ENCODE measurements around the gene PFN1.
"Not testable (repeated sequence)": the region's sequence is repeated elsewhere in the genome, so short reads cannot be mapped to it uniquely, and the experiment has no call there.

Gene PFN1

GRCh38 chr17:4921320-4921719, 27.0 kb downstream of the PFN1 start:
- no peak for DNase-seq (ENCODE audit: low spot score)

GRCh38 chr17:4920351-4921048, 27.8 kb downstream of the PFN1 start:
- DNase-seq (ENCODE audit: low spot score): no peak

- no peak for DNase-seq (ENCODE audit: low spot score)
Observed at GRCh38 chr17:4919511-4920047, 28.8 kb downstream of the PFN1 start.

- DNase-seq (ENCODE audit: low spot score): not testable (repeated sequence)
Observed at GRCh38 chr17:4914551-4914950, 33.8 kb downstream of the PFN1 start.

GRCh38 chr17:4913994-4914393, 34.3 kb downstream of the PFN1 start:
- no peak for DNase-seq (ENCODE audit: low spot score)

GRCh38 chr17:4908711-4909496, 39.4 kb downstream of the PFN1 start:
- DNase-seq (ENCODE audit: low spot score): peak; percentile 76

- DNase-seq (ENCODE audit: low spot score): no peak
Observed at GRCh38 chr17:4908301-4908700, 40.0 kb downstream of the PFN1 start.

- DNase-seq (ENCODE audit: low spot score): not testable (repeated sequence)
Observed at GRCh38 chr17:4906642-4907041, 41.7 kb downstream of the PFN1 start.

- peak; percentile 63 for DNase-seq (ENCODE audit: low spot score)
Observed at GRCh38 chr17:4903051-4903818, 45.1 kb downstream of the PFN1 start, which contains the start of gene CHRNE. TSS of gene CHRNE (minus strand) at chr17:4903098. CDS start at chr17:4903063, 35 bp downstream.

GRCh38 chr17:4902540-4902939, 45.8 kb downstream of the PFN1 start:
- no peak for DNase-seq (ENCODE audit: low spot score)

GRCh38 chr17:4901648-4902344, 46.5 kb downstream of the PFN1 start:
- DNase-seq (ENCODE audit: low spot score): no peak

GRCh38 chr17:4901108-4901647, 47.2 kb downstream of the PFN1 start:
- DNase-seq (ENCODE audit: low spot score): no peak

GRCh38 chr17:4900231-4901107, 47.9 kb downstream of the PFN1 start:
- no peak for DNase-seq (ENCODE audit: low spot score)

GRCh38 chr17:4899341-4900230, 48.7 kb downstream of the PFN1 start, which contains the start of gene C17orf107:
TSS of gene C17orf107 (plus strand) at chr17:4899536. CDS start at chr17:4899763, 227 bp downstream.
- DNase-seq (ENCODE audit: low spot score): no peak

GRCh38 chr17:4898927-4899326, 49.4 kb downstream of the PFN1 start:
- no peak for DNase-seq (ENCODE audit: low spot score)

GRCh38 chr17:4898351-4898750, 50.0 kb downstream of the PFN1 start:
- no peak for DNase-seq (ENCODE audit: low spot score)

- no peak for DNase-seq (ENCODE audit: low spot score)
Observed at GRCh38 chr17:4897785-4898184, 50.5 kb downstream of the PFN1 start.

GRCh38 chr17:4897198-4897687, 51.1 kb downstream of the PFN1 start:
- no peak for DNase-seq (ENCODE audit: low spot score)
